ENCODE measurements around the gene HS3ST6. TPM values are rescaled to one million over a fixed set of nuclear protein-coding genes. Genes with fewer than 3 reads are reported as not detected.

Gene HS3ST6
- total and polyA plus RNA-seq, 9 of the 15 experiments (the other 6 are each of a cell fraction or from before 2014, with no cell fraction given), result not detected

DNA sequence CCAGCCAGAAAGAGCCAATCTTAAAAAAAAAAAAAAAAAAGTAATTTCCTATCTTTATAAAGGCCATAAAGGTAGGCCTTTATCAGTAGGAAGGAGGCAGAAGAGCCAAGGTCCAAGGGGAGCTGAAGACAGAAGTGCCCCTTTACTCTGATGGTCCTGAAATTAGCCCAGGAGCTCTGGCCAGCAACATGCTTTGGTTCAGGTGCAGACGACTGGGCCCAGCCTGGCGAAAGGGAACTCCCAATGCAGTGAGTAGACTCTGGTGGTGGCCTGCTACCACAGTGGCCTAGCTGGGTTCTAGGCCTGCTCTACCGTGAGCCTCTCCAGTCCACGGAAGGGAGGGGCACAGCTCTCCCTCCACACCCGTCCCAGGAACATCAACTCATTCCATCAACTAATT lies 23.1 kb downstream of the HS3ST6 start:
- POLR2A ChIA-PET, result interaction anchor here (1.0 to 1.4 kb wide), 2 partner anchors 17 to 19 kb away, joined by 3 read pairs; no protein-coding TSS in a partner anchor
- FAIRE-seq (no peak), ATAC-seq (no peak), DNase-seq (ENCODE audit: extremely low read depth in 1 of 4, low spot score in 3 of 4) (no peak)
- 23% methylated on average over 5 of the region's 5 CpGs for WGBS (ENCODE audit: insufficient coverage, low coverage, missing lambda C conversion rate)
- no peak overlapping the region for H2AFZ ChIP-seq (ENCODE audit: low read depth, low read length)
- intact Hi-C loops (cut with micrococcal nuclease) (no loop called here), in situ Hi-C loops (cut with MboI) (no loop called here)
- H4K20me1 ChIP-seq (replicated peaks; ENCODE audit: control insufficient read depth, insufficient read depth, low read length), result no peaks in the 10 kb centered on the region
- no TSS peak for BruUV-seq (replicated peaks)
- no peak overlapping the region for H3K4me3 ChIP-seq
- TF ChIP-seq ZNF184 (CRISPR knock-in tag; IDR thresholded peaks at IDR 0.05) (no peak), SMARCE1 (IDR thresholded peaks at IDR 0.05) (no peak), CBFA2T3 (IDR thresholded peaks at IDR 0.05) (no peak), U2AF1 (optimal IDR thresholded peaks at IDR 0.05; ENCODE audit: low read depth, low read length) (no peak), SMAD3 (CRISPR knock-in tag; conservative IDR thresholded peaks at IDR 0.05) (no peak), ZNF23 (CRISPR knock-in tag; IDR thresholded peaks at IDR 0.05) (no peak), GTF2A2 (tag; IDR thresholded peaks at IDR 0.05) (no peak), CBX3 (IDR thresholded peaks at IDR 0.05; ENCODE audit: borderline replicate concordance in 1 of 2, low read length in 2 of 2) (no peak), RBM15 (IDR thresholded peaks at IDR 0.05; ENCODE audit: insufficient read depth, low read length) (no peak)
- TF ChIP-seq, protein P1, sequence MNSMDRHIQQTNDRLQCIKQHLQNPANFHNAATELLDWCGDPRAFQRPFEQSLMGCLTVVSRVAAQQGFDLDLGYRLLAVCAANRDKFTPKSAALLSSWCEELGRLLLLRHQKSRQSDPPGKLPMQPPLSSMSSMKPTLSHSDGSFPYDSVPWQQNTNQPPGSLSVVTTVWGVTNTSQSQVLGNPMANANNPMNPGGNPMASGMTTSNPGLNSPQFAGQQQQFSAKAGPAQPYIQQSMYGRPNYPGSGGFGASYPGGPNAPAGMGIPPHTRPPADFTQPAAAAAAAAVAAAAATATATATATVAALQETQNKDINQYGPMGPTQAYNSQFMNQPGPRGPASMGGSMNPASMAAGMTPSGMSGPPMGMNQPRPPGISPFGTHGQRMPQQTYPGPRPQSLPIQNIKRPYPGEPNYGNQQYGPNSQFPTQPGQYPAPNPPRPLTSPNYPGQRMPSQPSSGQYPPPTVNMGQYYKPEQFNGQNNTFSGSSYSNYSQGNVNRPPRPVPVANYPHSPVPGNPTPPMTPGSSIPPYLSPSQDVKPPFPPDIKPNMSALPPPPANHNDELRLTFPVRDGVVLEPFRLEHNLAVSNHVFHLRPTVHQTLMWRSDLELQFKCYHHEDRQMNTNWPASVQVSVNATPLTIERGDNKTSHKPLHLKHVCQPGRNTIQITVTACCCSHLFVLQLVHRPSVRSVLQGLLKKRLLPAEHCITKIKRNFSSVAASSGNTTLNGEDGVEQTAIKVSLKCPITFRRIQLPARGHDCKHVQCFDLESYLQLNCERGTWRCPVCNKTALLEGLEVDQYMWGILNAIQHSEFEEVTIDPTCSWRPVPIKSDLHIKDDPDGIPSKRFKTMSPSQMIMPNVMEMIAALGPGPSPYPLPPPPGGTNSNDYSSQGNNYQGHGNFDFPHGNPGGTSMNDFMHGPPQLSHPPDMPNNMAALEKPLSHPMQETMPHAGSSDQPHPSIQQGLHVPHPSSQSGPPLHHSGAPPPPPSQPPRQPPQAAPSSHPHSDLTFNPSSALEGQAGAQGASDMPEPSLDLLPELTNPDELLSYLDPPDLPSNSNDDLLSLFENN (IDR thresholded peaks at IDR 0.05; ENCODE audit: low read depth in 2 of 2, low read length in 2 of 2), result no peak
- TF ChIP-seq, protein P2, sequence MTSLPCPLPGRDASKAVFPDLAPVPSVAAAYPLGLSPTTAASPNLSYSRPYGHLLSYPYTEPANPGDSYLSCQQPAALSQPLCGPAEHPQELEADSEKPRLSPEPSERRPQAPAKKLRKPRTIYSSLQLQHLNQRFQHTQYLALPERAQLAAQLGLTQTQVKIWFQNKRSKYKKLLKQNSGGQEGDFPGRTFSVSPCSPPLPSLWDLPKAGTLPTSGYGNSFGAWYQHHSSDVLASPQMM (CRISPR knock-in tag; IDR thresholded peaks at IDR 0.05), result no peak
- peaks cover 39 to 61% of the 10 kb centered on the region in 2 experiments for H3K27me3 ChIP-seq (ENCODE audit: control insufficient read depth in 2 of 2, insufficient read depth in 2 of 2, low read length in 2 of 2)
- H3K27ac ChIP-seq (ENCODE audit: extremely low read depth, low read depth, low read length), result no peak overlapping the region
- H3K4me2 ChIP-seq (ENCODE audit: insufficient read depth, low read length), result no peak overlapping the region
- H3K4me1 ChIP-seq (replicated peaks in 1 of 2; ENCODE audit: control insufficient read depth in 2 of 2, insufficient read depth in 2 of 2, low read length in 2 of 2), result peaks cover under 1 to 7% of the 10 kb centered on the region in 2 experiments; a peak in 2 of 5 replicates
- H3K79me2 ChIP-seq (ENCODE audit: control insufficient read depth, insufficient read depth, low read length), result no peaks in the 10 kb centered on the region
- no peaks in the 10 kb centered on the region for H3K36me3 ChIP-seq (ENCODE audit: control insufficient read depth, insufficient read depth, low read length)
- H3K9ac ChIP-seq (ENCODE audit: insufficient read depth in 1 of 2, low read depth in 2 of 2, low read length in 2 of 2), result 0 out of 4 replicates have a peak overlapping the region, but pooled peaks of 1 of the 2 experiments have one; percentile 35
- CTCF ChIA-PET (ENCODE audit: low intra/inter-chr PET ratio), result interaction anchor here (0.5 to 0.6 kb wide), 2 partner anchors 12 to 548 kb away, joined by 4 to 5 read pairs; no protein-coding TSS in a partner anchor
- H3K9me1 ChIP-seq (ENCODE audit: control insufficient read depth, insufficient read depth, low read length), result no peaks in the 10 kb centered on the region
- H3K9me3 ChIP-seq (replicated peaks; ENCODE audit: control insufficient read depth, insufficient read depth, low read depth, low read length), result no peaks in the 10 kb centered on the region
